ENCODE measurements around the gene LMAN1L.

- TF ChIP-seq CTCF (IDR thresholded peaks at IDR 0.05) (no peak), ZFX (IDR thresholded peaks at IDR 0.05; ENCODE audit: borderline replicate concordance) (no peak)
Observed at GRCh38 chr15:74807282-74807681, 5.4 kb upstream of the LMAN1L start.
